22Rv1 (cell line): ENCODE results near the gene PRSS38.

ENCODE experiments used
- CTCF ChIP-seq: fragments of 450-650 bp; IDR thresholded peaks from 2 replicates; pipeline ENCODE4 v1.5.1; 2017; ENCODE audit warnings: mild to moderate bottlenecking
- ZFX ChIP-seq: fragments of 450-650 bp; IDR thresholded peaks from 2 replicates; pipeline ENCODE4 v1.6.1; 2017; ENCODE audit warnings: antibody characterized with exemption, borderline replicate concordance

GRCh38 chr1:227809026-227809425 is 6.4 kb upstream of the PRSS38 start:
- TF ChIP-seq CTCF (no peak), ZFX (no peak)
